RWPE1 (cell line): ENCODE results near the gene ELAVL1.

Source experiments
- CTCF ChIA-PET: fragments of 350-600 bp; sonication (Branson Sonifier 250); formaldehyde crosslinking; extraction: SDS; loops from one replicate; lab custom pipeline; 2021; lab: Yijun Ruan, JAX
- POLR2A ChIA-PET: fragments of 400-600 bp; formaldehyde crosslinking; extraction: SDS; loops from one replicate; lab custom pipeline; 2020; ENCODE audit warnings: antibody characterized with exemption; ENCODE audit not compliant: low non-redundant PET; lab: Yijun Ruan, JAX
- DNase-seq: peaks from one replicate; pipeline ENCODE4 v3.0.0; 2012; ENCODE audit warnings: low spot score
- H3K27ac ChIP-seq: fragments of 450-650 bp; 2 replicates; pipeline ENCODE4 v1.5.1; 2017
- TF ChIP-seq, protein P1 (sequence below): fragments of 450-650 bp; conservative IDR thresholded peaks from 2 replicates; pipeline ENCODE4 v1.5.1; 2017; ENCODE audit warnings: low read depth, mild to moderate bottlenecking

ELAVL1 gene

DNA sequence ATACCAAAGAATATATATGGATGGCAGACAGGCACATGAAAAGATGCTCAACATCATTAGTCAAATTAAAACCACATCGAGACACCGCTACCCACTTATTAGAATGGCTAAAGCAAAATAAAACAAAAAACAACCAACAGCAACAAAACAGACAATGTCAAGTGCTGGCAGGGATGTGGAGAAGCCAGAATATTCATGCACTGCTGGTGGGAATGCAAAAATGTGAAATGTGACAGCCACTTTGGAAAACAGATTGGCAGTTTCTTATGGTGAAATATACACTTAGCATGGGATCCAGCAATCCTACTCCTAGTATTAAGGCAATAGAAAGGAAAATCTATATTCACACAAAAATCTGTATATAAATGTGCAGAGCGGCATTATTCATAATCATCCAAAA is 8.6 kb downstream of the ELAVL1 start:
- ChIA-PET CTCF (no interaction called here), POLR2A (no interaction called here)
- no peak overlapping the region for H3K27ac ChIP-seq
- TF ChIP-seq, protein P1, sequence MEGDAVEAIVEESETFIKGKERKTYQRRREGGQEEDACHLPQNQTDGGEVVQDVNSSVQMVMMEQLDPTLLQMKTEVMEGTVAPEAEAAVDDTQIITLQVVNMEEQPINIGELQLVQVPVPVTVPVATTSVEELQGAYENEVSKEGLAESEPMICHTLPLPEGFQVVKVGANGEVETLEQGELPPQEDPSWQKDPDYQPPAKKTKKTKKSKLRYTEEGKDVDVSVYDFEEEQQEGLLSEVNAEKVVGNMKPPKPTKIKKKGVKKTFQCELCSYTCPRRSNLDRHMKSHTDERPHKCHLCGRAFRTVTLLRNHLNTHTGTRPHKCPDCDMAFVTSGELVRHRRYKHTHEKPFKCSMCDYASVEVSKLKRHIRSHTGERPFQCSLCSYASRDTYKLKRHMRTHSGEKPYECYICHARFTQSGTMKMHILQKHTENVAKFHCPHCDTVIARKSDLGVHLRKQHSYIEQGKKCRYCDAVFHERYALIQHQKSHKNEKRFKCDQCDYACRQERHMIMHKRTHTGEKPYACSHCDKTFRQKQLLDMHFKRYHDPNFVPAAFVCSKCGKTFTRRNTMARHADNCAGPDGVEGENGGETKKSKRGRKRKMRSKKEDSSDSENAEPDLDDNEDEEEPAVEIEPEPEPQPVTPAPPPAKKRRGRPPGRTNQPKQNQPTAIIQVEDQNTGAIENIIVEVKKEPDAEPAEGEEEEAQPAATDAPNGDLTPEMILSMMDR = no peak
- no peak for DNase-seq

DNA sequence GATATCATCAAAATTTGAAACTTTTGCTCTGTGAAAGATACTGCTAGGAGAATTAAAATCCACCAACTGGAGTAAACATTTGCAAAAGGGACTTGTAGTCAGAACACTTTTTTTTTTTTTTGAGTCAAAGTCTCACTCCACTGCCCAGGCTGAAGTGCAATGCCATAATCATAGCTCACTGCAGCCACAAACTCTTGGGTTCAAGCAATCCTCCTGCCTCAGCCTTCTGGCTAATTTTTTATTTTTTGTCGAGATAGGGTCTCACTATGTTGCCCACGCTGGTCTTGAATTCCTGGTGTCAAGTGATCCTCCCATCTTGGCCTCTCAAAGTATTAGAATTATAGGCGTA is 9.7 kb downstream of the ELAVL1 start:
- H3K27ac ChIP-seq = peak overlapping the region; percentile 22; the same call in 1 of the 2 replicates
- TF ChIP-seq, protein P1 = no peak
- CTCF ChIA-PET = no interaction called here
- POLR2A ChIA-PET = no interaction called here
- DNase-seq = no peak

DNA sequence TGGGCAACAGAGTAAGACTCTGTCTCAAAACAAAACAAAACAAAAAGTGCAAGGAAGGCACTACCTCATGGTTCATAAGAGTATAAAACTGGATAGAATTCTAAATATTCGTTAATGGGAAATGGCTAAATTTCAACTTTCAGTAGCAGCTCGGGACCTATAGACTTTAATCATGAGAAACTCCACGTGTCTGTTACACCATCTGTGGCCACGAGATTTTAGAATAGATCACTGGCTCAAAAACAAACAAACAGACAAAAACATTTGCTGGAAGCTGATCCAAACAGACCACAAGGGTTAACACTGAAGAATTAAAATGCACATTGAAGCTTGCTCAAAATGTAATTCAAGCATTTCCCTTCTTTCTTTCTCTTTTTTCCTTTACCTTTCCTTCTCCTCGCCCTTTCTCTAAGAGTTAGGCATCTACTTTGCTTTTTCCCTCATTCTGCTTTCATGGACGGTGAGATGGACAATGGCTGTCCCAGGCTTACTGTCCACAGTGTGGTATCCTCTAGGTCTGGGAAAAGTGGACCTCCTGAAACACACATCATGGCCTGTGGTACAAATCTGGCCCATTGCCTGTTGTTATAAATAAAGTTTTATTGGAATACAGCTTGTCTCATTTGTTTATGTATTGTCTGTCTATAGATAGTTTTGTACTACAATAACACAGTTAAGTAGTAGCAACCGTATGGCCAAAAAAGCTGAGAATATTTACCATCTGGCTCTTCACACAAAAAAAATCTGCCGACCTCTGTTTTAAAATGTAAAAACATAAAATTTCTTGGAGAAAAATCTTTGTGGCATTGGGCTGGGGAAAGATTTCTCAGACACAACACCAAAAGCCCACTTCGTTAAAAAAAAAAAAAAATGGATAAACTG is 10.3 kb downstream of the ELAVL1 start:
- TF ChIP-seq, protein P1 = no peak
- CTCF ChIA-PET = interaction anchor here (0.7 kb wide), 1 partner anchor 666 kb away, joined by 3 read pairs; no protein-coding TSS in a partner anchor

DNA sequence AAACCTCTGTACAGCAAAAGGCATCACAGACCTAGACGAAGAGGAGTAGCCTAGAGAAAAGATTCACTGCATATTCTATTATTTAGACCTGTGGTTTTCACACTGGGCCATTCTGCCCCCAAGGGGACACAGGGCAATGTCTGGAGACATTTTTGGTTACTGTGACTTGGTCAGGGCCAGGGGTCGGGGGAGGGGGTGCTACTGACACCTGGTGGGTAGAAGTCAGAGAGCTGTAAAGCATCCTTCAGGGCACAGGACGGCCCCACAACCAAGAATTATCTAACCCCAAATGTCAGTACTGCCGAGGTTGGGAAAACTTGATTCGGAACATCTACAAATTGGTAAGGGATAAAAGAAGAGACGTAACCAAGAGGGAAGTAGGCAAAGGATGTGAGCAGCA is 11.3 kb downstream of the ELAVL1 start:
- peak overlapping the region; percentile 41; the same call in 1 of the 2 replicates for H3K27ac ChIP-seq
- POLR2A ChIA-PET = no interaction called here
- TF ChIP-seq, protein P1 = no peak
- CTCF ChIA-PET = interaction anchor here (0.6 kb wide), 1 partner anchor 308 kb away, joined by 3 read pairs; no protein-coding TSS in a partner anchor
- no peak for DNase-seq

More for the DNA sequence above, 10.3 kb downstream of the ELAVL1 start:
- H3K27ac ChIP-seq = no peak overlapping the region
- no peak for DNase-seq
- POLR2A ChIA-PET = no interaction called here

DNA sequence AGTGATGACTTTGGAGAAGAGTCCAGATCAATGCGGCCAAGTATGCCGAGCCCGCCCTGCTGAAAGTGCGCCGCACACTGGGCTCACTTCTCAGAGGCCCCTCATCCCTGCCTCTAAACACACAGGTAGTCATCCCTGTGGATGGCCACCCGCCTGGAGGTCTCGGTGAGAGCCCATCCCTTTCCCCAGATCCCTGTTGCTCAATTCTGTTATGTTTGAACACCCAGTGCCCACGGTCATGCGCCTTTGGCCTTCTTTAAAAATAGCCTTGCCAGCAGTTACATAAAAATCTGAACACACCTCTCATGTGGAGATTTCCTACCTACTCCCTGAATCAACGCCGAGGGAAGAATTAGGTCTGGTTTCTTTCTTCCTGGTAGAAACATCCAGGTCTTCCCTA is 11.9 kb downstream of the ELAVL1 start:
- no peak for DNase-seq
- H3K27ac ChIP-seq = peak overlapping the region; percentile 65
- TF ChIP-seq, protein P1 = no peak
- ChIA-PET CTCF (interaction anchor here (0.7 kb wide), 1 partner anchor 514 kb away, joined by 3 read pairs; no protein-coding TSS in a partner anchor), POLR2A (no interaction called here)

DNA sequence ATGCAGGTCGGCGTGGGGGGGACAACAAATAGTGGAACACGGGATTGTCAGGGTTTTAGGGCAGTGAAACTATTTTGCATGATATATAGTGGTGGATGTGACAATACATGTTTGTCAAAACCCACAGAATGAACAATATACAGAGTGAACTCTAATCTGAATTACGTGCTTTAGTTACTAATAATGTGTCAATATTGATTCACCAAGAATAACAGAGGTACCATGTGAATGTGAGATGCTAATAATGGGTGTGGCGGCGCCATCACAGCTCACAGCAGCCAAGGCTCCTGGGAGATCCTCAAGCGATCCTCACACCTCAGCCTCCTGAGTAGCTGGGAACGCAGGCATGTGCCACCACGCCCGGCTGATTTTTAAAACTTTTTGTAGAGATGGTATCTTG is 12.9 kb downstream of the ELAVL1 start:
- H3K27ac ChIP-seq = peak overlapping the region; percentile 65
- DNase-seq = no peak
- TF ChIP-seq, protein P1 = no peak
- ChIA-PET CTCF (interaction anchor here (0.7 to 1.0 kb wide), 2 partner anchors 10 to 513 kb away, joined by 3 to 4 read pairs; no protein-coding TSS in a partner anchor), POLR2A (no interaction called here)
